GM23338 (cell line): ENCODE measurements around the gene TIGAR. TPM values are rescaled to one million over a fixed set of nuclear protein-coding genes. Genes with fewer than 3 reads are reported as not detected.

Source experiments
- ATAC-seq: fragments of 200-7000 bp; cut with Tn5 transposase; 3 replicates; pipeline ENCODE4 v1.9.1; 2020
- DNase-seq: peaks from one replicate; pipeline ENCODE4 v3.0.0-alpha.2; 2015; ENCODE audit warnings: low spot score
- H2AFZ ChIP-seq: fragments of 200-600 bp; sonication (generic); 2 replicates; pipeline ENCODE4 v1.8.0; 2016; ENCODE audit warnings: antibody characterized with exemption, mild to moderate bottlenecking, moderate library complexity
- H3F3A ChIP-seq: fragments of 200-600 bp; sonication (generic); replicated peaks from 2 replicates; pipeline ENCODE4 v1.8.0; 2017; ENCODE audit warnings: antibody characterized with exemption, mixed run types, low read depth
- H3K27ac ChIP-seq: fragments of 200-600 bp; sonication (generic); 2 replicates; pipeline ENCODE4 v1.6.1; 2016; ENCODE audit warnings: low read depth
- H3K27me3 ChIP-seq: fragments of 200-600 bp; sonication (generic); 2 replicates; pipeline ENCODE4 v1.8.0; 2016; ENCODE audit warnings: mild to moderate bottlenecking, mixed run types, moderate library complexity; ENCODE audit not compliant: insufficient read depth
- H3K36me3 ChIP-seq: fragments of 200-600 bp; sonication (generic); 2 replicates; pipeline ENCODE4 v1.8.0; 2016; ENCODE audit warnings: mild to moderate bottlenecking; ENCODE audit not compliant: insufficient read depth
- H3K4me1 ChIP-seq: fragments of 200-600 bp; sonication (generic); 2 replicates; pipeline ENCODE4 v1.8.0; 2016; ENCODE audit warnings: mild to moderate bottlenecking, moderate library complexity; ENCODE audit not compliant: insufficient read depth
- H3K4me2 ChIP-seq: fragments of 200-600 bp; sonication (generic); 2 replicates; pipeline ENCODE4 v1.7.1; 2017; ENCODE audit warnings: mixed run types
- H3K4me3 ChIP-seq: fragments of 200-600 bp; sonication (generic); 2 replicates; pipeline ENCODE4 v1.6.1; 2016; ENCODE audit warnings: mixed run types
- H3K79me2 ChIP-seq: fragments of 200-600 bp; sonication (generic); replicated peaks from 2 replicates; pipeline ENCODE4 v1.8.0; 2017; ENCODE audit warnings: mild to moderate bottlenecking; ENCODE audit not compliant: insufficient read depth
- H3K9me2 ChIP-seq: fragments of 200-600 bp; sonication (generic); 2 replicates; pipeline ENCODE4 v1.8.0; 2017; ENCODE audit not compliant: insufficient read depth
- H4K20me1 ChIP-seq: fragments of 200-600 bp; sonication (generic); replicated peaks from 2 replicates; pipeline ENCODE4 v1.8.0; 2017; ENCODE audit warnings: mild to moderate bottlenecking; ENCODE audit not compliant: insufficient read depth
- H3K27ac Mint-ChIP-seq: 2 replicates; pipeline ENCODE4 v1.8.0; 2020; ENCODE audit warnings: inconsistent platforms, mild to moderate bottlenecking, moderate library complexity, mixed read lengths
- H3K27me3 Mint-ChIP-seq: 3 replicates; pipeline ENCODE4 v1.8.0; 2022; ENCODE audit warnings: low read depth, mild to moderate bottlenecking, moderate library complexity, mixed read lengths, inconsistent platforms; ENCODE audit not compliant: insufficient read depth, poor library complexity
- H3K36me3 Mint-ChIP-seq: 3 replicates; pipeline ENCODE4 v1.8.0; 2021; ENCODE audit warnings: low read depth, mild to moderate bottlenecking, inconsistent platforms, moderate library complexity, mixed read lengths
- H3K4me1 Mint-ChIP-seq: 3 replicates; pipeline ENCODE4 v1.8.0; 2020; ENCODE audit warnings: mild to moderate bottlenecking, inconsistent platforms, mixed read lengths
- H3K4me3 Mint-ChIP-seq: 3 replicates; pipeline ENCODE4 v1.8.0; 2021; ENCODE audit warnings: moderate library complexity, mild to moderate bottlenecking, inconsistent platforms, mixed read lengths
- H3K9me3 Mint-ChIP-seq: 3 replicates; pipeline ENCODE4 v1.8.0; 2020; ENCODE audit warnings: moderate library complexity, mild to moderate bottlenecking, inconsistent platforms, mixed read lengths
- CREB1 ChIP-seq: fragments of 250-450 bp; sonication (Bioruptor Pico); IDR thresholded peaks from 2 replicates; pipeline ENCODE4 v1.5.0; 2020; ENCODE audit warnings: low read depth, mild to moderate bottlenecking, moderate library complexity
- CTCF ChIP-seq, 2 experiments: fragments of 200-600 bp in 1 of 2; sonication (generic) in 1 of 2; conservative IDR thresholded peaks; 2 replicates each; pipeline versions ENCODE4 v1.5.1 to v1.6.1; 2016 to 2017; ENCODE audit warnings: antibody characterized with exemption in 2 of 2, low read depth in 2 of 2, mild to moderate bottlenecking in 2 of 2, moderate library complexity in 1 of 2
- ETS1 ChIP-seq: IDR thresholded peaks from 2 replicates; pipeline ENCODE4 v1.6.1; 2016; ENCODE audit warnings: antibody characterized with exemption
- EZH2 ChIP-seq: fragments of 200-600 bp; sonication (generic); IDR thresholded peaks from one replicate; pipeline ENCODE4 v1.8.0; 2017; ENCODE audit warnings: antibody characterized with exemption, mild to moderate bottlenecking, low read depth; ENCODE audit not compliant: unreplicated experiment
- EZH2phosphoT487 ChIP-seq: fragments of 200-600 bp; sonication (generic); IDR thresholded peaks from one replicate; pipeline ENCODE4 v1.8.1; 2018; ENCODE audit warnings: antibody characterized with exemption; ENCODE audit not compliant: unreplicated experiment
- JUNB ChIP-seq: IDR thresholded peaks from one replicate; pipeline ENCODE4 v1.6.1; 2016; ENCODE audit warnings: antibody characterized with exemption; ENCODE audit not compliant: unreplicated experiment
- NANOG ChIP-seq: IDR thresholded peaks from 2 replicates; pipeline ENCODE4 v1.6.1; 2016; ENCODE audit warnings: antibody characterized with exemption, borderline replicate concordance
- POLR2AphosphoS5 ChIP-seq: IDR thresholded peaks from 2 replicates; pipeline ENCODE4 v1.6.1; 2016; ENCODE audit warnings: antibody characterized with exemption, low read depth
- REST ChIP-seq: IDR thresholded peaks from one replicate; pipeline ENCODE4 v1.6.1; 2018; ENCODE audit warnings: antibody characterized with exemption; ENCODE audit not compliant: unreplicated experiment
- STAT1 ChIP-seq: IDR thresholded peaks from one replicate; pipeline ENCODE4 v1.6.1; 2016; ENCODE audit warnings: antibody characterized with exemption; ENCODE audit not compliant: unreplicated experiment
- ZNF114 ChIP-seq: fragments of 250-450 bp; sonication (Bioruptor Pico); IDR thresholded peaks from 2 replicates; pipeline ENCODE4 v1.5.0; 2020; ENCODE audit warnings: mild to moderate bottlenecking, moderate library complexity
- ZNF331 ChIP-seq: fragments of 250-450 bp; sonication (Bioruptor Pico); IDR thresholded peaks from 2 replicates; pipeline ENCODE4 v1.5.0; 2020; ENCODE audit warnings: low read depth, mild to moderate bottlenecking, moderate library complexity
- ZNF462 ChIP-seq: fragments of 250-450 bp; sonication (Bioruptor Pico); IDR thresholded peaks from 2 replicates; pipeline ENCODE4 v1.5.0; 2020; ENCODE audit warnings: mild to moderate bottlenecking, moderate library complexity
- polyA plus RNA-seq: library from polyadenylated mRNA; unstranded; fragments of >200 nt; fragmentation: Nextera tagmentation; extraction: Ambion mirVana; gene quantifications from 2 replicates; pipeline ENCODE4 v1.2.1, GENCODE V29; 2016
- total RNA-seq: library from RNA; depleted of rRNA; stranded (reverse); fragments of >200 nt; shearing (Covaris generic); gene quantifications from 2 replicates; pipeline ENCODE4 v1.2.3, GENCODE V29; 2014

The TIGAR gene
- total and polyA plus RNA-seq, 2 experiments from 2014 or later, result 10.4 to 13.3 TPM

GRCh38 chr12:4322726-4323125, 1.7 kb downstream of the TIGAR start:
- Histone ChIP-seq H3K4me3 (0 out of 2 replicates have a peak overlapping the region, but pooled peaks have one; percentile 99), H3K4me2 (no peak overlapping the region), H3K27ac (no peak overlapping the region), H3K9me2 (no peaks in the 10 kb centered on the region), H4K20me1 (peaks cover 5% of the 10 kb centered on the region; the same call in 1 of the 2 replicates), H3K27me3 (peaks cover 7% of the 10 kb centered on the region; the same call in 1 of the 2 replicates), H3K79me2 (peaks cover 60% of the 10 kb centered on the region), H3K36me3 (no peaks in the 10 kb centered on the region), H3K4me1 (peaks cover 4% of the 10 kb centered on the region), H2AFZ (no peak overlapping the region), H3F3A (peaks cover 9% of the 10 kb centered on the region; the same call in 1 of the 2 replicates)
- H3K9me3 Mint-ChIP-seq, result no peaks in the 10 kb centered on the region; the same call in 2 of the 3 replicates
- H3K27me3 Mint-ChIP-seq, result peaks cover 11% of the 10 kb centered on the region
- H3K4me3 Mint-ChIP-seq, result peak overlapping the region; percentile 55
- peaks cover 17% of the 10 kb centered on the region for H3K4me1 Mint-ChIP-seq
- no peak for ATAC-seq
- TF ChIP-seq REST, result no peak
- no peak for TF ChIP-seq NANOG
- TF ChIP-seq ZNF331 (CRISPR knock-in tag), result no peak
- no peak for TF ChIP-seq STAT1
- no peak for TF ChIP-seq EZH2phosphoT487
- no peak for TF ChIP-seq CTCF (conservative IDR thresholded peaks at IDR 0.05; ENCODE audit: low read depth in 2 of 2)
- TF ChIP-seq ZNF462, result no peak
- no peak for TF ChIP-seq CREB1 (CRISPR knock-in tag)
- TF ChIP-seq ZNF114 (CRISPR knock-in tag), result no peak
- TF ChIP-seq ETS1, result no peak
- TF ChIP-seq JUNB, result no peak
- TF ChIP-seq POLR2AphosphoS5, result no peak
- TF ChIP-seq EZH2, result no peak
- DNase-seq, result no peak
- H3K36me3 Mint-ChIP-seq, result peaks cover 15% of the 10 kb centered on the region
- H3K27ac Mint-ChIP-seq, result no peak overlapping the region
